Retinal pigment epithelial cell (primary cell): ENCODE results near the gene TMEM19.

Source experiments
- DNase-seq: peaks from one replicate; pipeline ENCODE4 v3.0.0-alpha.2; 2010; ENCODE audit warnings: low read depth
- H3K4me3 ChIP-seq: 2 replicates; pipeline ENCODE4 v1.5.1; 2011; ENCODE audit warnings: mild to moderate bottlenecking, low read length, control low read depth, moderate library complexity
- CTCF ChIP-seq: conservative IDR thresholded peaks from 2 replicates; pipeline ENCODE4 v1.5.1; 2011; ENCODE audit warnings: low read depth, low read length, control low read depth, inconsistent platforms

Gene TMEM19

DNA sequence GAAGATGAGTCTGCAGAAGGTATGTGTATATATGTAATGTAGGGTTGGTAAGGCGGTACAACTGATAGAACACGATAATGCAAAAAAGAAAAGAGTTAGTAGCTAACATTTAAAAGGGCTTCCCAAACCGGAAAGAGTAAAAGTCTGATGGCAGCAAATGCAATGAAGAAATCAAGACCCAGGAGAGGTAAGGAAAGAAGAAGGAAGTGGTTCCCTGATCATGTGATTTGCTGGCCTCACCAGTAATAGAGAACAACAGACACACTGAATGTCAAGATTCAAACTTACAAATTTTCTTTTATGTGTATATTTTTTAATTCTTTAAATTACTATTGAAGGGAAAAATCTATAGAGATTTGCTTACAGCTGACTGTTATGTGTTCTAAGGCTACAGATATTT is 40.6 kb upstream of the TMEM19 start:
- no peak for TF ChIP-seq CTCF
- DNase-seq: no peak

GRCh38 chr12:71646512-71646911 is 39.4 kb upstream of the TMEM19 start:
- no peak for TF ChIP-seq CTCF
- no peak overlapping the region for H3K4me3 ChIP-seq
- DNase-seq: no peak

More for the DNA sequence above, 40.6 kb upstream of the TMEM19 start:
- H3K4me3 ChIP-seq: no peak overlapping the region

DNA sequence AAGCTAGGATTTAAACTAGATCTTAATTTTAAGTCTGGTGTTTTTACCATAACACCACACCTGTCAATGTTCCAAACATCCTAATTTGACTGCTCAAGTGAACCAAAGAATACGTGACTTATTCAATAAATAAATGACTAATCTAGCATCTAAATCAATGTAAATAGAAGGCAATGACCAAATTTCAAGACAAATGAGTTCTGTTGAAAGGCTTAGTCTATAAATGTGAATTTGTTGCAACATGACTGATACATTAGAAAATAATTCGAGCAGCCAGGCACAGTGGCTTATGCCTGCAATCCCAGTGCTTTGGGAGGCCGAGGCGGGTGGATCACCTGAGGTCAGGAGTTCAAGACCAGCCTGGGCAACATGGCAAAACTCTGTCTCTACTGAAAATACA is 37.3 kb upstream of the TMEM19 start:
- TF ChIP-seq CTCF: no peak
- no peak for DNase-seq
- H3K4me3 ChIP-seq: no peak overlapping the region

- no peak overlapping the region for H3K4me3 ChIP-seq
- DNase-seq: no peak
- TF ChIP-seq CTCF: no peak
Measured at GRCh38 chr12:71649401-71649800, 36.5 kb upstream of the TMEM19 start.

- no peak for TF ChIP-seq CTCF
- no peak for DNase-seq
- no peak overlapping the region for H3K4me3 ChIP-seq
Measured at GRCh38 chr12:71652656-71653055, 33.2 kb upstream of the TMEM19 start.

GRCh38 chr12:71653137-71653536 is 32.7 kb upstream of the TMEM19 start:
- no peak for TF ChIP-seq CTCF
- no peak for DNase-seq
- H3K4me3 ChIP-seq: no peak overlapping the region

- no peak for TF ChIP-seq CTCF
- no peak for DNase-seq
- H3K4me3 ChIP-seq: no peak overlapping the region
Measured at GRCh38 chr12:71654200-71654599, 31.7 kb upstream of the TMEM19 start.
